B cell (primary cell): ENCODE measurements around the gene CCDC175. TPM values are rescaled to one million over a fixed set of nuclear protein-coding genes. Genes with fewer than 3 reads are reported as not detected.

Source experiments
- ATAC-seq: fragments of 200-7000 bp; cut with Tn5 transposase; one replicate; pipeline ENCODE4 v1.10.0; 2021; ENCODE audit warnings: low read depth, mild to moderate bottlenecking, moderate number of reproducible peaks, moderate library complexity
- CTCF ChIA-PET: fragments of 350-600 bp; sonication (Branson Sonifier 250); formaldehyde crosslinking; loops from one replicate; lab custom pipeline; 2021; ENCODE audit warnings: antibody characterized with exemption, inconsistent platforms; lab: Charles Lee
- POLR2A ChIA-PET: fragments of 350-600 bp; sonication (Branson Sonifier 250); formaldehyde crosslinking; loops from one replicate; lab custom pipeline; 2021; ENCODE audit warnings: antibody characterized with exemption; lab: Charles Lee
- DNase-seq: peaks from one replicate; pipeline ENCODE4 v3.0.0; 2013
- H2AFZ ChIP-seq: 2 replicates; pipeline ENCODE4 v1.6.1; 2012; ENCODE audit warnings: mild to moderate bottlenecking, low read depth, low read length; ENCODE audit not compliant: insufficient read depth, poor library complexity, severe bottlenecking
- H3K27ac ChIP-seq, 2 donors: 1 replicate in 1 of 2; 2 replicates in 1 of 2; pipeline ENCODE4 v1.5.1; 2012 to 2013; ENCODE audit warnings: low read length in 2 of 2, mild to moderate bottlenecking in 2 of 2, moderate library complexity in 1 of 2
- H3K27me3 ChIP-seq, 4 experiments: fragments of 200-600 bp in 1 of 4; sonication (generic) in 1 of 4; replicated peaks in 1 of 4; 1 replicate in 2 of 4; 2 replicates in 2 of 4; pipeline versions ENCODE4 v1.6.1 to v1.7.0; 2013 to 2016; ENCODE audit warnings: low read length in 3 of 4, mild to moderate bottlenecking in 2 of 4, mixed read lengths in 1 of 4, moderate library complexity in 1 of 4; ENCODE audit not compliant: insufficient read depth in 4 of 4, control insufficient read depth in 3 of 4; ENCODE audit errors: control extremely low read depth in 1 of 4
- H3K36me3 ChIP-seq, 2 experiments: replicated peaks in 1 of 2; 1 replicate in 1 of 2; 2 replicates in 1 of 2; pipeline versions ENCODE4 v1.6.1 to v1.7.1; 2013; ENCODE audit warnings: low read length in 1 of 2; ENCODE audit not compliant: insufficient read depth in 2 of 2, control insufficient read depth in 1 of 2; ENCODE audit errors: control extremely low read depth in 1 of 2, extremely low read depth in 1 of 2
- H3K4me1 ChIP-seq, 2 donors: fragments of 200-600 bp in 1 of 2; sonication (generic) in 1 of 2; 1 replicate in 1 of 2; 2 replicates in 1 of 2; pipeline versions ENCODE4 v1.5.1 to v1.6.1; 2013 to 2017; ENCODE audit warnings: low read length in 2 of 2; ENCODE audit not compliant: control insufficient read depth in 2 of 2, insufficient read depth in 2 of 2
- H3K4me2 ChIP-seq: replicated peaks from 2 replicates; pipeline ENCODE3; 2012; ENCODE audit warnings: mild to moderate bottlenecking, low read depth, low read length; ENCODE audit not compliant: poor library complexity, severe bottlenecking
- H3K4me3 ChIP-seq, 5 experiments: fragments of 200-600 bp in 1 of 5; sonication (generic) in 1 of 5; 1 replicate in 3 of 5; 2 replicates in 2 of 5; pipeline versions ENCODE4 v1.5.1 to v1.7.0; 2011 to 2016; ENCODE audit warnings: low read length in 4 of 5, mild to moderate bottlenecking in 4 of 5, low read depth in 2 of 5, control low read depth in 1 of 5, moderate library complexity in 1 of 5; ENCODE audit not compliant: insufficient read depth in 1 of 5; ENCODE audit errors: control extremely low read depth in 1 of 5, extremely low read depth in 1 of 5
- H3K79me2 ChIP-seq: fragments of 200-600 bp; sonication (generic); one replicate; pipeline ENCODE4 v1.6.0; 2016; ENCODE audit warnings: low read length; ENCODE audit not compliant: control insufficient read depth, insufficient read depth
- H3K9ac ChIP-seq: fragments of 200-600 bp; sonication (generic); 2 replicates; pipeline ENCODE4 v1.6.1; 2017; ENCODE audit warnings: mild to moderate bottlenecking, low read length, moderate library complexity
- H3K9me3 ChIP-seq, 3 donors: one replicate each; pipeline versions ENCODE4 v1.6.1 to v1.7.1; 2013; ENCODE audit warnings: low read length in 2 of 3; ENCODE audit not compliant: control insufficient read depth in 2 of 3, insufficient read depth in 1 of 3; ENCODE audit errors: control extremely low read depth in 1 of 3
- H4K20me1 ChIP-seq: 2 replicates; pipeline ENCODE4 v1.6.0; 2012; ENCODE audit warnings: mild to moderate bottlenecking, low read length; ENCODE audit not compliant: insufficient read depth, control insufficient read depth, poor library complexity, severe bottlenecking
- H3K27ac Mint-ChIP-seq: one replicate; pipeline ENCODE4 v1.8.0; 2021; ENCODE audit warnings: mixed read lengths
- H3K27me3 Mint-ChIP-seq: one replicate; pipeline ENCODE4 v1.8.0; 2021; ENCODE audit warnings: mixed read lengths
- H3K4me1 Mint-ChIP-seq: one replicate; pipeline ENCODE4 v1.8.0; 2021; ENCODE audit warnings: mixed read lengths
- H3K4me3 Mint-ChIP-seq: one replicate; pipeline ENCODE4 v1.8.0; 2021; ENCODE audit warnings: mixed read lengths
- H3K9me3 Mint-ChIP-seq: one replicate; pipeline ENCODE4 v1.8.0; 2022; ENCODE audit warnings: mixed read lengths; ENCODE audit not compliant: insufficient read depth
- EZH2 ChIP-seq: IDR thresholded peaks from 2 replicates; pipeline ENCODE4 v1.6.1; 2012; ENCODE audit warnings: borderline replicate concordance, low read depth, mild to moderate bottlenecking, moderate library complexity, low read length; ENCODE audit not compliant: insufficient read depth, poor library complexity, severe bottlenecking
- WGBS: methylation state at CpG from one replicate; pipeline ENCODE4 v1.1.5; 2013; ENCODE audit warnings: missing lambda C conversion rate; ENCODE audit not compliant: insufficient coverage; 5-methylcytosine and 5-hydroxymethylcytosine counted together
- intact Hi-C: fragments of 100-400 bp; cut with micrococcal nuclease; formaldehyde crosslinking; loops from one replicate; pipeline ENCODE4 v1.10.0; 2022
- polyA plus RNA-seq: library from polyadenylated mRNA; depleted of rRNA; stranded (reverse); fragments of >200 nt; gene quantifications from 2 replicates; pipeline ENCODE4 v1.2.3, GENCODE V29; 2012
- total RNA-seq, 2 donors: library from RNA; stranded (reverse); fragments of 120-200 nt in 1 of 2; gene quantifications; 1 replicate in 1 of 2; 2 replicates in 1 of 2; pipeline versions ENCODE4 v1.2.3 to v1.2.4, GENCODE V29; 2013 to 2022
- TF ChIP-seq, protein P1 (sequence below): fragments of 200-600 bp; IDR thresholded peaks from one replicate; pipeline ENCODE4 v1.8.0; 2022; ENCODE audit warnings: antibody characterized with exemption, mild to moderate bottlenecking

Gene CCDC175
- total and polyA plus RNA-seq, 2 donors (not counting 1 experiment from before 2014, with no cell fraction given) = not detected

DNA sequence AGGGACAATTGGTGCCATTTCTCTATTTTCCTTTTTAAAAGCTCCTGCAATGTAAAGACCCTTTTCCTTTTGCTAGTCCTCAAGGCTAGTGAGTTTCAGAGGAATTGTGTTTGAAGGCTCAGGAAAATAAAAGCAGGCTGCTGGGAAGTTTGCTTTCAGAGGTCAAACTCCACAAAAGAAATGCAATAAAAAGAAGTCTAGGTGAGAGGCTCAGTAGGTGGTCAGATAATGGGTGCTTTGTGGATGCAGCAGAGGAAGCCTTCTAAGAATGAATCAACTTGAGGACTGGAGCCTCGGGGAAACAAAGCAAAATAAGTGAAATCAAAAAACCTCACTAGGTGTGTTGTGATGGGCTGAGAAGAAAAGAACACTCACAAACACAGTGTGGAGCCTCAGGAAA, 10.3 kb downstream of the CCDC175 start:
- no CpG with 5 or more reads among the region's 1 CpG for WGBS
- Histone ChIP-seq H3K36me3 (no peaks in the 10 kb centered on the region), H3K79me2 (no peaks in the 10 kb centered on the region), H3K4me2 (no peak overlapping the region), H3K4me3 (no peak overlapping the region), H3K27me3 (no peaks in the 10 kb centered on the region), H3K9me3 (peaks cover 0 to 4% (median 0%) of the 10 kb centered on the region in 3 donors), H3K27ac (no peak overlapping the region), H2AFZ (no peak overlapping the region), H3K4me1 (no peaks in the 10 kb centered on the region), H4K20me1 (no peaks in the 10 kb centered on the region), H3K9ac (no peak overlapping the region)
- intact Hi-C loops = no loop called here
- Mint-ChIP-seq H3K9me3 (no peaks in the 10 kb centered on the region), H3K27ac (no peak overlapping the region), H3K4me3 (no peak overlapping the region), H3K27me3 (peaks cover 32% of the 10 kb centered on the region), H3K4me1 (no peaks in the 10 kb centered on the region)
- TF ChIP-seq EZH2 = no peak
- TF ChIP-seq, protein P1, sequence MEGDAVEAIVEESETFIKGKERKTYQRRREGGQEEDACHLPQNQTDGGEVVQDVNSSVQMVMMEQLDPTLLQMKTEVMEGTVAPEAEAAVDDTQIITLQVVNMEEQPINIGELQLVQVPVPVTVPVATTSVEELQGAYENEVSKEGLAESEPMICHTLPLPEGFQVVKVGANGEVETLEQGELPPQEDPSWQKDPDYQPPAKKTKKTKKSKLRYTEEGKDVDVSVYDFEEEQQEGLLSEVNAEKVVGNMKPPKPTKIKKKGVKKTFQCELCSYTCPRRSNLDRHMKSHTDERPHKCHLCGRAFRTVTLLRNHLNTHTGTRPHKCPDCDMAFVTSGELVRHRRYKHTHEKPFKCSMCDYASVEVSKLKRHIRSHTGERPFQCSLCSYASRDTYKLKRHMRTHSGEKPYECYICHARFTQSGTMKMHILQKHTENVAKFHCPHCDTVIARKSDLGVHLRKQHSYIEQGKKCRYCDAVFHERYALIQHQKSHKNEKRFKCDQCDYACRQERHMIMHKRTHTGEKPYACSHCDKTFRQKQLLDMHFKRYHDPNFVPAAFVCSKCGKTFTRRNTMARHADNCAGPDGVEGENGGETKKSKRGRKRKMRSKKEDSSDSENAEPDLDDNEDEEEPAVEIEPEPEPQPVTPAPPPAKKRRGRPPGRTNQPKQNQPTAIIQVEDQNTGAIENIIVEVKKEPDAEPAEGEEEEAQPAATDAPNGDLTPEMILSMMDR = no peak
- ATAC-seq (no peak), DNase-seq (no peak)
- ChIA-PET POLR2A (no interaction called here), CTCF (no interaction called here)

DNA sequence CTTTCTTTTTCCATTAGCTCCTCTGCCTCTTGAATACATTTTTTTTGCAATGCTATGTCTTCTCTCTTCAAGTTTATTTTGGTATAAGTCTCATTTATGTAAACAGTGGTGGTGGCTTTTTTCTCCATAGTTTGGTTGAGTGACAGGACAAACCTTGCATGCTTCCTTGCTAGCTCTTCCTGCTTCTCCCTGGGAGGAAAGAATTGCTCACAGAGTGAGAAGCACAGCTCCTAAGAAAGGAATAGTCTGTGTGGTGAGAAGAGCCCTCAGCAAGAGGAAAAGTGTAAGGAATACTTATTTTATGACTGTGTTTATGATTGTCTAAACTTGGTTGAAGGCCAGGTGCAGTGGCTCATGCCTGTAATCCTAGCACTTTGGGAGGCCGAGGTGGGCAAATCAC, 11.5 kb downstream of the CCDC175 start:
- no peaks in the 10 kb centered on the region for H3K27me3 ChIP-seq

More for the DNA sequence above, 11.5 kb downstream of the CCDC175 start:
- H2AFZ ChIP-seq = no peak overlapping the region
- WGBS = 92% methylated on average over 1 of the region's 1 CpG
- ATAC-seq = no peak
- no peak overlapping the region for H3K9ac ChIP-seq
- DNase-seq = no peak
- H3K4me3 ChIP-seq = no peak overlapping the region
- Mint-ChIP-seq H3K27me3 (peaks cover 28% of the 10 kb centered on the region), H3K27ac (no peak overlapping the region), H3K4me3 (no peak overlapping the region), H3K9me3 (no peaks in the 10 kb centered on the region), H3K4me1 (no peaks in the 10 kb centered on the region)
- CTCF ChIA-PET = interaction anchor here (0.9 kb wide), 1 partner anchor 12 kb away, joined by 3 read pairs; no protein-coding TSS in a partner anchor
- POLR2A ChIA-PET = no interaction called here
- H4K20me1 ChIP-seq = no peaks in the 10 kb centered on the region
- no peak overlapping the region for H3K4me2 ChIP-seq
- H3K9me3 ChIP-seq = peaks cover 0 to 3% (median 0%) of the 10 kb centered on the region in 3 donors
- no peak overlapping the region for H3K27ac ChIP-seq
- no peaks in the 10 kb centered on the region for H3K36me3 ChIP-seq
- TF ChIP-seq, protein P1 = no peak
- no peak for TF ChIP-seq EZH2
- H3K4me1 ChIP-seq = no peaks in the 10 kb centered on the region
- intact Hi-C loops = no loop called here
- no peaks in the 10 kb centered on the region for H3K79me2 ChIP-seq
